NB4 (cell line): ENCODE results near the gene CADPS.

Experiments
- CTCF ChIP-seq: IDR thresholded peaks from one replicate; pipeline ENCODE4 v1.5.1; 2012; ENCODE audit warnings: low read depth, low read length
- MAX ChIP-seq: IDR thresholded peaks from 2 replicates; pipeline ENCODE4 v1.6.1; 2011; ENCODE audit warnings: low read depth, low read length
- MYC ChIP-seq: IDR thresholded peaks from 2 replicates; pipeline ENCODE4 v1.6.1; 2011; ENCODE audit warnings: low read depth, low read length
- POLR2A ChIP-seq: IDR thresholded peaks from 2 replicates; pipeline ENCODE4 v1.6.1; 2011; ENCODE audit warnings: mild to moderate bottlenecking; ENCODE audit not compliant: insufficient read length; ENCODE audit errors: extremely low read depth

DNA sequence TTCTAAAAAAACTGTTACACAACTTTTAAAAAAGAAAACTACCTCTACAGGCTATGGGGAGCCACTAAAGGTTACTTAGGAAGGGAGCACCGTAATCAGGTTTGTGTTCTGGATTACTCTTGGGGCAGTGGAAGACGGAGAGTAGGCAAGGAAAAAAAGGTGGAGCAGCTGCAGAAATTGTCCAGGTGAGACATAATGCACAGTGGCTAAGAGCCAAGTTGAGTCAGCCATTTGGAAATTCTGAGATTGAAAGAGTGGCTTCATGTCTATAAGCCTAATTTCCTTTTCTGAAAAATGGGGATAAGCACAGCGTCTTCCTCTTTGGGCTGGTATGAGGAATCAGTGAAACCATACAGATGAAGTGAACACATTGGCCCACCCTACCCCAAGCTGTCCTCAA lies 195.2 kb downstream of the CADPS start:
- TF ChIP-seq POLR2A (no peak), CTCF (no peak), MAX (no peak), MYC (no peak)
